RWPE2 (cell line): ENCODE results near the gene TREH.

ENCODE experiments used
- ATAC-seq: fragments of 200-7000 bp; cut with Tn5 transposase; 3 replicates; pipeline ENCODE4 v1.9.1; 2021; ENCODE audit warnings: low read depth
- DNase-seq: peaks from one replicate; pipeline ENCODE4 v3.0.0-alpha.2; 2020; ENCODE audit warnings: low spot score
- H3K27ac ChIP-seq: fragments of 450-650 bp; 2 replicates; pipeline ENCODE4 v1.5.1; 2017; ENCODE audit warnings: mild to moderate bottlenecking; ENCODE audit not compliant: poor library complexity, severe bottlenecking
- H3K27me3 ChIP-seq: fragments of 250-450 bp; sonication (Bioruptor Pico); 2 replicates; pipeline ENCODE4 v1.5.1; 2021; ENCODE audit warnings: mild to moderate bottlenecking, moderate library complexity; ENCODE audit not compliant: insufficient read depth, poor library complexity, severe bottlenecking
- H3K36me3 ChIP-seq: fragments of 250-450 bp; sonication (Bioruptor Pico); 2 replicates; pipeline ENCODE4 v1.5.1; 2020; ENCODE audit warnings: low read depth, mild to moderate bottlenecking, moderate library complexity
- H3K4me1 ChIP-seq: fragments of 250-450 bp; sonication (Bioruptor Pico); 2 replicates; pipeline ENCODE4 v1.5.1; 2021; ENCODE audit warnings: mild to moderate bottlenecking, moderate library complexity; ENCODE audit not compliant: insufficient read depth, poor library complexity, severe bottlenecking
- H3K4me3 ChIP-seq: fragments of 250-450 bp; sonication (Bioruptor Pico); 2 replicates; pipeline ENCODE4 v1.5.1; 2021; ENCODE audit warnings: mild to moderate bottlenecking, moderate library complexity; ENCODE audit not compliant: severe bottlenecking
- H3K9me3 ChIP-seq: fragments of 250-450 bp; sonication (Bioruptor Pico); 2 replicates; pipeline ENCODE4 v1.5.1; 2021; ENCODE audit warnings: mild to moderate bottlenecking, moderate library complexity; ENCODE audit not compliant: severe bottlenecking
- CTCF ChIP-seq: fragments of 450-650 bp; IDR thresholded peaks from one replicate; pipeline ENCODE4 v1.5.1; 2017; ENCODE audit warnings: mild to moderate bottlenecking, moderate library complexity; ENCODE audit not compliant: poor library complexity, severe bottlenecking

TREH gene

GRCh38 chr11:118699506-118700220, 20.2 kb upstream of the TREH start:
- no peaks in the 10 kb centered on the region for H3K9me3 ChIP-seq
- no peak for TF ChIP-seq CTCF
- H3K27me3 ChIP-seq: no peaks in the 10 kb centered on the region
- no peak for ATAC-seq
- H3K36me3 ChIP-seq: no peaks in the 10 kb centered on the region
- DNase-seq: no peak
- no peak overlapping the region for H3K27ac ChIP-seq
- no peaks in the 10 kb centered on the region for H3K4me1 ChIP-seq
- no peak overlapping the region for H3K4me3 ChIP-seq

- H3K4me1 ChIP-seq: peaks cover 9% of the 10 kb centered on the region
- TF ChIP-seq CTCF: no peak
- DNase-seq: no peak
Measured at GRCh38 chr11:118697346-118697745, 17.9 kb upstream of the TREH start.

GRCh38 chr11:118696673-118697226, 17.3 kb upstream of the TREH start:
- no peaks in the 10 kb centered on the region for H3K27me3 ChIP-seq
- H3K4me1 ChIP-seq: peaks cover 14% of the 10 kb centered on the region
- ATAC-seq (no peak), DNase-seq (no peak)
- no peaks in the 10 kb centered on the region for H3K9me3 ChIP-seq
- H3K27ac ChIP-seq: no peak overlapping the region
- no peak overlapping the region for H3K4me3 ChIP-seq
- no peak for TF ChIP-seq CTCF
- no peaks in the 10 kb centered on the region for H3K36me3 ChIP-seq

More at GRCh38 chr11:118697346-118697745, 17.9 kb upstream of the TREH start:
- ATAC-seq: no peak
- Histone ChIP-seq H3K36me3 (no peaks in the 10 kb centered on the region), H3K27ac (no peak overlapping the region), H3K27me3 (no peaks in the 10 kb centered on the region), H3K4me3 (no peak overlapping the region), H3K9me3 (no peaks in the 10 kb centered on the region)

GRCh38 chr11:118694771-118695170, 15.3 kb upstream of the TREH start:
- DNase-seq (no peak), ATAC-seq (no peak)
- TF ChIP-seq CTCF: no peak
- H3K36me3 ChIP-seq: no peaks in the 10 kb centered on the region
- H3K27ac ChIP-seq: no peak overlapping the region
- no peaks in the 10 kb centered on the region for H3K9me3 ChIP-seq
- no peak overlapping the region for H3K4me3 ChIP-seq
- H3K27me3 ChIP-seq: no peaks in the 10 kb centered on the region
- peaks cover 17% of the 10 kb centered on the region for H3K4me1 ChIP-seq

- Histone ChIP-seq H3K4me3 (no peak overlapping the region), H3K27ac (no peak overlapping the region), H3K36me3 (no peaks in the 10 kb centered on the region), H3K9me3 (no peaks in the 10 kb centered on the region), H3K4me1 (peaks cover 17% of the 10 kb centered on the region), H3K27me3 (no peaks in the 10 kb centered on the region)
- DNase-seq (no peak), ATAC-seq (no peak)
- TF ChIP-seq CTCF: no peak
Measured at GRCh38 chr11:118694185-118694584, 14.7 kb upstream of the TREH start.
